HepG2 (cell line): ENCODE results near the gene NAPB. TPM values are rescaled to one million over a fixed set of nuclear protein-coding genes. Genes with fewer than 3 reads are reported as not detected.

Experiments
- AKAP8 ChIP-seq: sonication (generic); formaldehyde crosslinking; IDR thresholded peaks from 2 replicates; pipeline ENCODE4 v1.5.1; 2020; ENCODE audit warnings: mild to moderate bottlenecking, missing genetic modification reagents
- BATF2 ChIP-seq: sonication (generic); formaldehyde crosslinking; IDR thresholded peaks from 2 replicates; pipeline ENCODE4 v1.8.0; 2022; ENCODE audit warnings: mild to moderate bottlenecking, missing genetic modification reagents, moderate library complexity
- CCDC6 ChIP-seq: sonication (generic); formaldehyde crosslinking; IDR thresholded peaks from 2 replicates; pipeline ENCODE4 v1.8.1; 2022; ENCODE audit warnings: mild to moderate bottlenecking, missing genetic modification reagents, moderate library complexity
- HNRNPH1 ChIP-seq: fragments of 200-400 bp; formaldehyde crosslinking; optimal IDR thresholded peaks from 2 replicates; pipeline ENCODE3; 2017; ENCODE audit warnings: mild to moderate bottlenecking, low read depth, low read length
- ISX ChIP-seq: sonication (generic); formaldehyde crosslinking; conservative IDR thresholded peaks from 2 replicates; pipeline ENCODE4 v1.5.0; 2020; ENCODE audit warnings: missing genetic modification reagents
- KMT2B ChIP-seq: IDR thresholded peaks from 2 replicates; pipeline ENCODE4 v1.6.1; 2016; ENCODE audit warnings: missing genetic modification reagents, missing compliant biosample characterization
- NR2F1 ChIP-seq, 2 experiments: fragments of 450-650 bp in 1 of 2; formaldehyde crosslinking in 1 of 2; IDR thresholded peaks; 2 replicates each; pipeline versions ENCODE4 v1.5.0 to v1.6.1; 2016 to 2020; ENCODE audit warnings: mild to moderate bottlenecking in 1 of 2, missing compliant biosample characterization in 1 of 2, missing genetic modification reagents in 1 of 2, moderate library complexity in 1 of 2
- PAX8 ChIP-seq: sonication (generic); formaldehyde crosslinking; IDR thresholded peaks from 2 replicates; pipeline ENCODE4 v1.8.0; 2022; ENCODE audit warnings: mild to moderate bottlenecking, missing genetic modification reagents, borderline replicate concordance
- PHF8 ChIP-seq: sonication (generic); formaldehyde crosslinking; IDR thresholded peaks from 2 replicates; pipeline ENCODE4 v1.5.0; 2020; ENCODE audit warnings: missing genetic modification reagents
- PRDM10 ChIP-seq: sonication (generic); formaldehyde crosslinking; IDR thresholded peaks from 2 replicates; pipeline ENCODE4 v1.4.0; 2020; ENCODE audit warnings: low read depth, missing genetic modification reagents
- TAF1 ChIP-seq: sonication (generic); formaldehyde crosslinking; IDR thresholded peaks from 2 replicates; pipeline ENCODE4 v1.4.0; 2020; ENCODE audit warnings: missing genetic modification reagents
- ZBTB39 ChIP-seq: sonication (generic); formaldehyde crosslinking; IDR thresholded peaks from 2 replicates; pipeline ENCODE4 v1.5.0; 2020; ENCODE audit warnings: missing genetic modification reagents
- ZNF24 ChIP-seq: fragments of 450-650 bp; IDR thresholded peaks from 2 replicates; pipeline ENCODE4 v1.6.1; 2017; ENCODE audit warnings: antibody characterized with exemption, mild to moderate bottlenecking
- ZNF30 ChIP-seq: sonication (generic); formaldehyde crosslinking; IDR thresholded peaks from 2 replicates; pipeline ENCODE4 v1.5.0; 2020; ENCODE audit warnings: mild to moderate bottlenecking, missing genetic modification reagents
- ZNF441 ChIP-seq: sonication (generic); formaldehyde crosslinking; IDR thresholded peaks from 2 replicates; pipeline ENCODE4 v1.7.0; 2021; ENCODE audit warnings: missing genetic modification reagents, borderline replicate concordance
- ZNF468 ChIP-seq: sonication (generic); formaldehyde crosslinking; IDR thresholded peaks from 2 replicates; pipeline ENCODE4 v1.8.0; 2022; ENCODE audit warnings: mild to moderate bottlenecking, moderate library complexity, missing genetic modification reagents
- ZNF484 ChIP-seq: sonication (generic); formaldehyde crosslinking; IDR thresholded peaks from 2 replicates; pipeline ENCODE4 v1.5.1; 2020; ENCODE audit warnings: mild to moderate bottlenecking, low read depth, missing genetic modification reagents, borderline replicate concordance
- ZNF512B ChIP-seq: sonication (generic); formaldehyde crosslinking; IDR thresholded peaks from 2 replicates; pipeline ENCODE4 v1.5.1; 2020; ENCODE audit warnings: missing genetic modification reagents, mild to moderate bottlenecking, borderline replicate concordance
- ZNF674 ChIP-seq: sonication (generic); formaldehyde crosslinking; IDR thresholded peaks from 2 replicates; pipeline ENCODE4 v1.5.0; 2020; ENCODE audit warnings: low read depth, mild to moderate bottlenecking, missing genetic modification reagents
- polyA plus RNA-seq, 8 experiments: library from polyadenylated mRNA; depleted of rRNA in 3 of 8; stranded (reverse) in 7 of 8; unstranded in 1 of 8; fragments of >200 nt; fragmentation: Illumina TruSeq in 4 of 8; extraction: Trizol in 4 of 8; gene quantifications; 2 replicates each; pipeline versions ENCODE4 v1.2.1 to v1.2.3, GENCODE V29; 2011 to 2016; ENCODE audit warnings: low read depth in 4 of 8, missing spikeins in 1 of 8, mixed read lengths in 1 of 8; ENCODE audit not compliant: insufficient read depth in 1 of 8
- total RNA-seq, 5 experiments: library from RNA; depleted of rRNA; stranded (reverse); fragments of >200 nt; fragmentation: Illumina TruSeq; extraction: Trizol; gene quantifications; 2 replicates each; pipeline ENCODE4 v1.2.3, GENCODE V29; 2016; ENCODE audit warnings: low read depth in 1 of 5

NAPB gene
- total and polyA plus RNA-seq, 2 of the 13 experiments (the other 11 are each of a cell fraction or from before 2014, with no cell fraction given) = 15.2 to 16.1 TPM

GRCh38 chr20:23361476-23362391, 59.6 kb downstream of the NAPB start, which contains the start of gene GZF1 (continued):
- TF ChIP-seq ZNF512B = peak; percentile 89; the same call in 1 of the 2 replicates
- peak; percentile 92; the same call in 1 of the 2 replicates for TF ChIP-seq BATF2
- TF ChIP-seq HNRNPH1 = no peak
- TF ChIP-seq PHF8 (CRISPR knock-in tag) = peak; percentile 99
- no peak for TF ChIP-seq ZNF30 (CRISPR knock-in tag)
- peak; percentile 73 for TF ChIP-seq ZNF441 (CRISPR knock-in tag)
- peak; percentile 98; the same call in 1 of the 2 replicates for TF ChIP-seq PAX8 (CRISPR knock-in tag)
- peak; percentile 86 for TF ChIP-seq AKAP8 (CRISPR knock-in tag)
- TF ChIP-seq ZBTB39 (CRISPR knock-in tag) = peak; percentile 79; the same call in 1 of the 2 replicates
- peak; percentile 97; the same call in 1 of the 2 replicates for TF ChIP-seq CCDC6 (CRISPR knock-in tag)
- peak; percentile 98; the same call in 1 of the 2 replicates for TF ChIP-seq ZNF468 (CRISPR knock-in tag)
- no peak; the same call in 1 of the 2 replicates for TF ChIP-seq ZNF484
- TF ChIP-seq TAF1 (CRISPR knock-in tag) = peak; percentile 100
- TF ChIP-seq KMT2B (CRISPR knock-in tag) = peak; percentile 94
- peak in 1 of 2 experiments; percentile 50; a peak in 1 of 4 replicates for TF ChIP-seq NR2F1 (CRISPR knock-in tag; IDR thresholded peaks at IDR 0.05)
- peak; percentile 77 for TF ChIP-seq PRDM10
- TF ChIP-seq ZNF24 = peak; percentile 54; the same call in 1 of the 2 replicates
- TF ChIP-seq ZNF674 (CRISPR knock-in tag) = peak; percentile 96
- peak; percentile 76; the same call in 1 of the 2 replicates for TF ChIP-seq ISX (CRISPR knock-in tag)
